Measurements from ENCODE around the gene RGS3.

- TF ChIP-seq CTCF (IDR thresholded peaks at IDR 0.05; ENCODE audit: insufficient read depth, low read depth, low read length): no peak
- no peak for TF ChIP-seq EZH2 (IDR thresholded peaks at IDR 0.05; ENCODE audit: insufficient read depth, low read length)
Measured at GRCh38 chr9:113526841-113527240, 63.3 kb downstream of the RGS3 start.

Data from astrocyte (in vitro differentiated cells and primary cell).